Glomerular endothelial cell (primary cell): ENCODE data around the gene EIF2B5. TPM values are rescaled to one million over a fixed set of nuclear protein-coding genes. Genes with fewer than 3 reads are reported as not detected.
"Not testable (repeated sequence)": the region's sequence is repeated elsewhere in the genome, so short reads cannot be mapped to it uniquely, and the experiment has no call there.

Experiments
- DNase-seq: peaks from one replicate; pipeline ENCODE4 v3.0.0-alpha.2; 2011; ENCODE audit warnings: low read depth, low spot score; ENCODE audit errors: extremely low read depth
- total RNA-seq: library from RNA; depleted of rRNA; stranded (reverse); fragments of >200 nt; gene quantifications from 2 replicates; pipeline ENCODE4 v1.2.3, GENCODE V29; 2015

EIF2B5 gene
- total RNA-seq, 1 donor from 2014 or later = 29.8 TPM

DNA sequence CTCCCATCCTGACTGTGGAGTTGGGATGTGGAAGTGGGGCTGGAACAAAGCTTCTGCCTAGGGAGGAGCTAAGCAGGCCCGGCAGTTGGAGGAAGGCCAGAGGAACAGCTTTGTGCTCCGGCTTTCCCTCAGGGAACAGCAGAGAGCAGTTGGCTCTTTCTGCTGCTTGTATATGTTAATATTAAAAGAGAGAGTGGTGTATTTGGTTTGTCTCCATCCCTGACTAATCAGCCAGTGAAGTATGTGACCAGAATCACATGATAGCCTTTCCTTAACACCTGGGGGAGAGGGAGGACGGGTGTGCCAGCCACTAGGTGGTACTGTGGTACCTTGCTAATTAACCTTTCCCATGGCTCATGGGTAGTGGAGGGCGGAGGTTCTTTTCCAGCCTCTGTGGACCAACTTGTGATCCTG lies 10.0 kb downstream of the EIF2B5 start:
- DNase-seq = no peak

DNA sequence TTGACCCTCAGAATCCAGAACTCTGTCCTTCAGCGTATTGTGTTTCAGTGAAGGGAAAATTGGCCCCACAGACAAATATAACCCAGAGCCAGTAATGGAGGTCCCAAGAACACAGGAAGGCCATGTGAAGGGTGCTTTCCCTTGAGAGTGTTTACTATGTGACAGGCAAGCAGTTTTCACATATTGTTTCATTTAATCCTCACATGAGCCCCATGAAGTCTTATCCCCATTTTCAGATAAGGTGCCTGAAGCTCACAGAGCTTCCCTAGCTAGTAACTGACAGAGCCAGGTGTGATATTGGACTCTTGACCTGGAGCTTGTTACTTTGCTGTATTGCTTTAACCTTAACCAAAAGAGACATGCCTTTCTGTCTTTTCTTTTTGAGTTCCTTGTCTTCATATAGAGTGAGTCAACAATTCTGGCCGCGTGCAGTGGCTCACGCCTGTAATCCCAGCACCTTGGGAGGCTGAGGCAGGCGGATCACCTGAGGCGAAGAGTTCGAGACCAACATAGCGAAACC lies 10.7 kb downstream of the EIF2B5 start:
- no peak for DNase-seq

DNA sequence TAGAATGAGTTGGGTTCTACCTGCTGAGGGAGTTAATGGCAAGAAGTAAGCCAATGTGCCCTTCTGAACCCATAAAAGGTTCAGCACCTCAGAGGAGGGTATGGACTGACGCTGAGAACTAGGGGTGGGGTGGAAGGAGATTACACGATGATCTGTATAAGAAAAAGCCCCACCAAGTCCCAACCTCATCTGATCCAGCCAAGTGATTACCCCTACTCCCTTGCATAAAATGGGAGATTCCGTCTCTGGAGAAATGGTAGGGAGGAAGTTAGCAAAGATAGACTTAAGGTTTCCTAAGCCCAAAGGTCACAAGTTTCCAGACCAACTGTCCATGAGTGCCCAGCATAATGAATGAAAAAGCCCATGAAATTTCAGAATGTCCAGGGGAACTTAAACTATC lies 12.9 kb downstream of the EIF2B5 start:
- DNase-seq = no peak

DNA sequence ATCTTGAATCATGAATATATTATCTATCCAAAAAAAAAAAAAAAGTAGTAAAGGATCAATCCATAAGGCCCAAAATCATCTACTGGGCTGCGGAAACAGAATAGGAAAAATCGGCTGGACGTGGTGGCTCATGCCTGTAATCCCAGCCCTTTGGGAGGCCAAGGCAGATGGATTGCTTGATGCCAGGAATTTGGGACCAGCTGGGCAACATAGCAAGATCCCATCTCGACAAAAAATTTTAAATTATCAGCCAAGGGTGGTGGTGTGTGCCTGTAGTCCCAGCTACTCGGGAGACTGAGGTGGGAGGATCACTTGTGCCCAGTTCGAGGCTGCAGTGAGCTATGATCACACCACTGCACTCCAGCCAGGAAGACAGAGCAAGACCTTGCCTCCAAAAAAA lies 14.0 kb downstream of the EIF2B5 start:
- DNase-seq = no peak

DNA sequence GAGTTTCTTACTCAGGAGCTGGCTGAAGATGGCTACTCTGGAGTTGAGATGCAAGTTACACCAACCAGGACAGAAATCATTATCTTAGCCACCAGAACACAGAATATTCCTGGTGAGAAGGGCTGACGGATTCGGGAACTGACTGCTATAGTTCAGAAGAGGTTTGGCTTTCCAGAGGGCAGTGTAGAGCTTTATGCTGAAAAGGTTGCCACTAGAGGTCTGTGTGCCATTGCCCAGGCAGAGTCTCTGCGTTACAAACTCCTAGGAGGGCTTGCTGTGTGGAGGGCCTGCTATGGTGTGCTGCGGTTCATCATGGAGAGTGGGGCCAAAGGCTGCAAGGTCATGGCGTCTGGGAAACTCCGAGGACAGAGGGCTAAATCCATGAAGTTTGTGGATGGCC lies 14.6 kb downstream of the EIF2B5 start:
- DNase-seq = not testable (repeated sequence)

DNA sequence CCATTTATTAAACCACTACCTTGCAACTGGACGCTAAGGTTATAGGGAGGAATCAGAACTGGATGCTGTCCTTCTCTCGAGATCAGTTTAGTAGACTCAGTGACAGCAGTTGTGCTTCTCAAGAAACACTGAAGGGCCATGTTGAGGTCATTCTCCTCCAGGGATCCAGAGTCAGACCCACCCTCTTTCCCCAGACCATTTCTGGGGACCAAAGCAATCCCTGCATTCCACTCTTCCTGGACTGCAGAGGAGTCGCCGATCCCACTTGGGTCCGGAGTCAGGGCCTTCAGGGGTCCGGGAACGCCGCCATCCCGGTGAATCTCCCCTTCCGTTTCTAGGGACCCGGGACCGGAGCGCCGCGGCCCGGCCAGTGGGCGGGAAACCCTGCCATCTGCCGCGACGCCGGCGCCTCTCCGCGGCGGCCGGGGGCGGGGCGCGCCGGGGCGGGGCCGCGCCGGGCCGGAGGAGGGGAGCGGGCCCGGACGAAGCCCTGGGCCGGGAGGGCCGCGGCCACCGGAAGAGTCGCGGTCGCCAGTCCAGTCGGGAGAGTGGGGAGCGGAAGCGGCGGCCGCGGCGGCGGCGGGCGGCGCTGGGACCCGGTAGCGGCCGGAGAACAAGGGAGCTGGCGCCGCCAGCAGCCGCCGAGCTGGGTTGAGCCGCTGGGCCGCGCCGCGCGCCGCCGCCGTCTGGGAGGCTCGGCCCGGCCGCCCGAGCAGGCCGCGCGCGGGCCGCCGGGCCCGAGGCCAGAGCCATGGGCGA lies 19.9 kb downstream of the EIF2B5 start, which contains the start of gene DVL3:
Gene DVL3 (plus strand): TSS at position 493 of the 759 bp plus-strand sequence. CDS start 259 bp downstream, at position 752.
- no peak for DNase-seq

DNA sequence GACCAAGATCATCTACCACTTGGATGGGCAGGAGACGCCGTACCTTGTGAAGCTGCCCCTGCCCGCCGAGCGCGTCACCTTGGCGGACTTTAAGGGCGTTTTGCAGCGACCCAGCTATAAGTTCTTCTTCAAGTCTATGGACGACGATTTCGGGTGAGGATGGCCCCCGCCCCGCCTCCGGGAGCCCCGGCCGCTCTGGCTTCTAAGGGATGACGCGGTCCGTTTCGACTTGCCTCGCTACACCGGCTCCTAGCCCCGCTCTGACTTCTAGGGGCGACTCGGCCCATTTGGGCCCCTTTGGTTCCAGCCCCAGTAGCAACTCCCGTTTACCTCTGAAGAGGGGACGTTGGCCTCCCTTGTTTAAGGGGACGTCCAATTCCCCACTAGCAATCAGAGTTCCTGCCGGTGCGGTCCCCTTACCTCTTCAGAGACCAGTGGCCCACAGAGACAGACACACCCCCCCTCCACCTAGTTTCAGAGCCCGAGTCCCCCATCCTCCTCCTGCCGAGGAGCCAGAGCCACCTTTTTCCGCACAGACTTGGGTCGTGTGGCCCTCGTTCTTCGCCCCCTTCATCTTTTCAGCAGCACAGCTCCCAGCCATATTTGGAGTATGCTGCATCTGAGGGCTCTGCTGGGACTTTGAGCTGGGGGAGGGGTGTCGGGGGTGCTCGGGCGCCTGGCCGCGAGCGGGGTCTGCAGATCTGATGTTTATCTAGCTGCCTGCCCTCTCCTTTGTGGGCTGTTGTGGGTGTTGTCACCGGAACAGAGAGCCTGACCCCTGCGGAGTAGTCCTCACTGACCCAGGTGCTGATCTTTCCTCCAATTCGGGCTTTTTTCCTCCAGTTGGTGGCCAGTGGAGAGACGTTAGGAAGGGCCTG lies 20.7 kb downstream of the EIF2B5 start:
- no peak for DNase-seq

DNA sequence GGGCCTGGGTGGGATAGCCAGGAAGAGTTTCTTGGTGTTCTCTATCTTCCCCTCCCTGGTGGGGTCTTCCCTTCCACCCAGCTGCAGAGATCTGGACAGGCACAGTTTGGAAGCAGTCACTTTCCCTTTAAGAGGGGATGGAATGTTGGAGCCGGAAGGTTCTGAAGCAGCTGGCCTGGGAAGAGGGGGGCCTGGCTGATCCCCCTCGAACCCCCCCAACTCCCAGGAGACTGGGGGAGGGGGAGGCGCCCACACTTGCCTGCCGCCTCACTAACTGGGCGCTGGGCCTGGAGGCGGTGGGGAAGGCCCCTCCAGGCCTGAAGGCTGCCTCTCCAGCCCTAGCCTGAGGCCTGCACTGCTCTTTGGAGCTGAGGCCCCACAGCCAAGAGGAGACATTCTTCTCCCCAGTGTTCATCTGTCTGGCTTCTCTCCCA lies 21.4 kb downstream of the EIF2B5 start:
- no peak for DNase-seq

DNA sequence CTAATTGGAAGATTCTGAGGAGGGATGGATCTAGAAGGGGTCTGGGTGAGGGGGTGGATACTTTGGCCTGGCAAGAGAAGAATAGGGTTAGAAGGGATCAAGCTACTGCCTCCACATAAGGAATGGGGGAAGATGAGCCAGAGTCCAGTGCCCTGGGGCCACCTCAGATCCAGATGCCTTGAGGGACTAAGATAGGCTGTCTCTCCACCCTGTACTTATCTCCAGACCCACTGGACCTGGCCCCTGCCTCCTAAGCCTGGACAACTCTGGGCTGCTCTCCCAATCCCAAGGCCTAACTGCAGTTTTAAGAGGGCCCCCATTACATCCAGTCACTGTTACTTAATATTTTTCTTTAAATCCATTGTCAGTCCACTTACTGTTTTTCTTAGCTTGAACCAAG lies 22.0 kb downstream of the EIF2B5 start:
- no peak for DNase-seq

DNA sequence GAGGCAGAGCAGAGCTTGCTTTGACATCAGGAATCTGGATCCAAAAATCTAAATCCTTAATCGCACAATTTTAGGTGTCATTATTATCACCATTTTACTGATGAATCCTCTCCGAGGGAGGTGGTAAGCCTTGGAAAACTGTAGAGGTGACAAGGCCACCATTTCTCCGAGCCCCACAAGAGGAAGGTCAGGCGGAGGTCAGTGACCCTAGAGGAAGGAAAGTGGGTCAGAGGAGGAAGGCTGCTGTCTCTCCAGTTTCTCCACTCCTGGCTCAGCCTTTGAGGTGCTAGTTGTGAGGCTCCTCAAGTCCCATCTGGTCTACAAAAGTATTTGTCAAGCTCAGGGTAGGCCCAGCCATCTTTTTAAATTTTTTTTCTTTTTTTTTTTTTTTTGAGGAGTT lies 23.2 kb downstream of the EIF2B5 start:
- no peak for DNase-seq

DNA sequence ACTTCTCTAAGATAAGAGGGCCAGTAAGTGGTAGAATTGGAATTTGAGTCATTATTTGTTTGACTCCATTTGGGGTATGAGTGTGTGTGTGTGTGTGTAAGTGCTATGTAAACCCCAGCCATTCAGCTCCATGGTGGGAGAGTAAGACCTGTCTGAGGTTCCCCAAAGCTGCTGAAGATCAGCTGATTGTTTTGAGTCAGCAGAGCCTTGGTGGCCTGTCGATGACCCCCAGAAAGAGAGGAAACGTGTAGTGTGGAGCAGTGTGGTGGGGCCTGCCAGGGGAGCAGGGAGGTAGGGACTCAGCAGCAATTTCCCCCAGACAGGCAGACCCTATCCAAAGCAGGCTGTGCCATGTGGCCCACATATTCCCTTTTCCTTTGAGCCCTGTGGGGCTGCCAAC lies 25.3 kb downstream of the EIF2B5 start:
- no peak for DNase-seq

DNA sequence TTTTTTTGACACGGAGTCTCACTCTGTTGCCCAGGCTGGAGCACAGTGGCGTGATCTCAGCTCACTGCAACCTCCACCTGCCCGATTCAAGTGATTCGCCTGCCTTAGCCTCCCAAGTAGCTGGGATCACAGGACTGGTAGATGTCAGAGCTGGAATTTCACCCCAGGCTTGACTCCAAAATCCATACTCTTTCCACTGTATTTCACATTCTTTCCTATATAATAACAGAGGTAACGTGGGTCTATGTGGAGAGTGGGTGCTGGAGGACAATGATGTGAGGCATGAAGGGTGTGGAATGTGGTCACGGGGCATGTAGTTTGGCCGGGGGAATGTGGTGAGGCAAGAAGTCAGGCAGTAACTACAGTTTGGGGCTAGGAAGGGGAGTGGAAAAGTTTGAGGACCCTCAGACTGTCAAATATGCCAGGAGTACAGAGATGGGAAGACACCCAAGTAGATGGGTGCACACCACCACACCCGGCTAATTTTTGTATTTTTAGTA lies 27.5 kb downstream of the EIF2B5 start:
- DNase-seq = not testable (repeated sequence)

DNA sequence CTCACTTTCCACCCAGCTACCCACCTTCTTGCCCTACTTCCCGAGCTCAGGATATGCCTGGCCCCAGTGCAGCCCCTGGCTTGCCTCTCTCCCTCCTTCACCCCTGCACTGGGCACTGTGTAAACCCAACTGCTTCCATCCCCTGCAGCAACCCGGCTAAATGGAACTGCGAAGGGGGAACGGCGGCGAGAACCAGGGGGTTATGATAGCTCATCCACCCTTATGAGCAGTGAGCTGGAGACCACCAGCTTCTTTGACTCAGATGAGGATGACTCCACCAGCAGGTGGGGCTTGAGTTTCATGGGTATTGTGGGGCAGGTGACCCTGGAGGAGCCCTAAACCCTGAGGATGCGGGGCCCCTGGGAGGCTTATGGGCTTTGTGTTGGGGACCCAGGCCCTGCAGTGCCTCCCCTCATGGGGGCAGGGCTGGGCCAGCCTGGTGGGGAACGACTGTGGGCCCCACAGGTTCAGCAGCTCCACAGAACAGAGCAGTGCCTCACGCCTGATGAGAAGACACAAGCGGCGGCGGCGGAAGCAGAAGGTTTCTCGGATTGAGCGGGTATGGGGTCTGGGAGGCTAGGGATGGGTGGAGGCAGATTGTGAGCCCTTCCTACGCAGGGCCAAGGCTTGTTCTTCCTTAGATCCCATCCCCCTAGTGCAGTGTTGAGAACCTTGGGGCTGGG lies 29.6 kb downstream of the EIF2B5 start:
- DNase-seq = no peak

DNA sequence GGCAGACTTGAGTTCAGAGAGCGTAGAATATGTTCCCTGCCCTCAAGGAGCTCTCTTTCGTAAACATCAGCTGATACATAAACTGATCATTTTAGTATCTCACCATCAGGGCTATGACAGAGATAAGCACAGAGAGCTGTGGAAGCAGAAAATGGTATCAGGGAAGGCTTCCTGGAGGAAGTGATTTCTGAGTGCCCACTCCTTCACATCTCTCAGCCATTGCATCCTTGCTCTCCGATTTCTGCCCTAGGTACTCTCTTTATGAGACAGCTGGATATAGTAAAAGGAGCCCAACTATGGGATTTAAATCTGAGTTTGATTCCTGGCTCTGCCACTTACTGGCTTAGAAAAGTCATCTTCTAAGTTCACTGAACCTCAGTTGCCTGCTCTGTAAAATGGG lies 30.4 kb downstream of the EIF2B5 start:
- no peak for DNase-seq

DNA sequence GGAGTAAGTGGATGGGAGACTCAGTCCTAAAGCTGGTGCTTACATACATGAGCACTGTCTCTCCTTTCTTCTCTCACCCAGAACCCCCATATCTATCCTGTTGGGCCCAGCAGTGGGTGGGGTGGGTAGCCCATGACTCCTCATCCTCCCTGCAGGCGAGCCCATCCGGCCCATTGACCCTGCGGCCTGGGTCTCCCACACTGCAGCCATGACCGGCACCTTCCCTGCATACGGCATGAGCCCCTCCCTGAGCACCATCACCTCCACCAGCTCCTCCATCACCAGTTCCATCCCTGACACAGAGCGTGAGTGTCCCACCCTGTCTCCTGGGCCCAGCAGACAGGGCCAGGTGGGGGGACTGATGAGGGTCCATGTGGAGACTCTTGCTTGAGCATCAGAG lies 31.5 kb downstream of the EIF2B5 start:
- DNase-seq = no peak

DNA sequence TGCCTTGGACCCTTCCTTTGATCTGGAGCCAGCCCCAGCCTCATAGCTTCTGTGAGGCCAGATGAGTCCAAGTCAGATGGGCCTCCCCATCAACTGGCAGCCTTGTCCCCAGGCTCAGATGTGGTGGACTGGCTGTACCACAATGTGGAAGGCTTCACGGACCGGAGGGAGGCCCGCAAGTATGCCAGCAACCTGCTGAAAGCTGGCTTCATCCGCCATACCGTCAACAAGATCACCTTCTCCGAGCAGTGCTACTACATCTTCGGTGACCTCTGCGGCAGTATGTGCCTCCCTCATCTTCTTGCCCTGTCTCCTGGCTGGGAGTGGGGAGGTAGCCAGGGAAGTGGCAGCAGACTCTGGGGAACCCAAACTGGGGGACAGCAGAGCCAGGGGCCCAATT lies 32.6 kb downstream of the EIF2B5 start:
- no peak for DNase-seq

DNA sequence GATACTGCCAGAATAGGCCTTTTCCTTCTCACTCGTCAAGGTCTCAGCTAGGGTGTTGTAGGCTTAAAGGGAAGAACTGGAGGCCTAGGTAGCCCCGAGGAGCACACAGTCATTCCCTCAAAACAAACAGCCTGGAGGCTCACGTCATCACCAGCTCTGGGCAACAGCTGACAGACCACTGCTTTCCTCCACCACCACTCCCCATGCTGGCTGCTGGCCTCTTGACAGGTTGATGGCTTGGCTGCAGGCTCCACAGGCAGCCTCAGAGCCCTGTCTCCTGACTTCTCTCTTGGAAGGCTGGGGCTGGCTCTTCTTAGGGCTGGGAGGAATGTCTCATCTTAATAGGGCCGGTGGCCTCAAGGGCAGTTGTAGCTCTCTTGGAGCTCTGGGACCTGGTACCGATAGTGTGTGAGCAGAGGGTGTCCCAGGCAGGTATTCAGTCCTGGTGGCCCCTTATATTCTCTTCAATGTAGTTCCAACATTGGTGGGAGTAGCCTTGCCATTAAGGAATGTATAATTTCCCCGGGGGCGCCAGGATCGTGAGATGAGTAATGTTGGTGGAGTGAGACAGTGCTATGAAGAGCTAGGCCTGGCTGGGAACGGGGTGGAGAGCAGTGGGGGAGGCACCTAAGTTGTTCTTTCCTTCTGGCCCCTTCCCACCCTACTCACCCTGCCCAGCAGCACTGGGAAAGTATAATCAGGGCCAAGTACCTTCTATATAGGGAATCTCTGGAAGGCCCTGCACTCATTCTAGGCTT lies 33.4 kb downstream of the EIF2B5 start:
- DNase-seq = no peak

DNA sequence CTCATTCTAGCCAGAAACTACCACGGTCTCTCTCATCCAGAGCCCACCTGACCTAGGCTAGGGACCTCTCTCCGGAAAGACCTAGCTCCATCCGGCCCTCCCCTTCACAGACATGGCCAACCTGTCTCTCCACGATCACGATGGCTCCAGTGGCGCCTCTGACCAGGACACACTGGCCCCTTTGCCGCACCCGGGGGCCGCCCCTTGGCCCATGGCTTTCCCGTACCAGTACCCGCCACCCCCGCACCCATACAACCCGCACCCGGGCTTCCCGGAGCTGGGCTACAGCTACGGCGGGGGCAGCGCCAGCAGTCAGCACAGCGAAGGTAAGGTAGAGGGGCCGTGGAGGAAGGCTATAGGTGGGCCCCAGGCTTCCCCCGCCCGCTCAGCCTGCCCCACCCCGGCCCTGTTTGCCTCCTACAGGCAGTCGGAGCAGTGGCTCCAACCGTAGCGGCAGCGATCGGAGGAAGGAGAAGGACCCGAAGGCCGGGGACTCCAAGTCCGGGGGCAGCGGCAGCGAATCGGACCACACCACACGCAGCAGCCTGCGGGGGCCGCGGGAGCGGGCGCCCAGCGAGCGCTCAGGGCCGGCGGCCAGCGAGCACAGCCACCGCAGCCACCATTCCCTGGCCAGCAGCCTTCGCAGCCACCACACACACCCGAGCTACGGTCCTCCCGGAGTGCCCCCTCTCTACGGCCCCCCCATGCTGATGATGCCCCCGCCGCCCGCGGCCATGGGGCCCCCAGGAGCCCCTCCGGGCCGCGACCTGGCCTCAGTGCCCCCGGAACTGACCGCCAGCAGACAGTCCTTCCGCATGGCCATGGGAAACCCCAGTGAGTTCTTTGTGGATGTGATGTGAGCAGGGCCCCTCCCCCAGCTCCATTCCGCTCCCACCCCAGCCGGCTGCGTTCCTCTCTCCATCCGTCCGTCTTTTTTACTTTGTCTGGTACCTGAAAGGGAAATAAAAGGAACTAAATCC lies 35.0 kb downstream of the EIF2B5 start:
- DNase-seq = no peak

DNA sequence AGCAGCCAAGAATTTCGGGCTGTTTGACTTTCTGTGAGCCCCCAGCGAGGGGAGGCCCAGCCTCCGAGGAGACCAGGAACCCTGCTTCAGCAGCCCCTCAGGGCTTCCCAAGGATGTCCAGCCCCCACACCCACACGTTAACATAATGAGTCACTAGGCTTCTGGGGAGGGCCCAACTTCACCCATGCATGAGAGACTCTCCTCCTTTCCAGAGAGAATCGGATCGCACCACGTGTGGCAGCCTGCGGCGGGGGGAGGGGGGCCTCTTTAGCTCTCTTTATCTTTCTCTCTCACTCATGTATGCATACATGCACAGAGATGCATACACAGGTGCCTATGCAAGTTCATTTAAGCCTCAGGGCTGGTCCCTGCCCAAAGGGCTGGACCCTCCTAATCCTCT lies 36.4 kb downstream of the EIF2B5 start:
- DNase-seq = no peak
